Measurements from ENCODE around the gene TBXAS1.

TBXAS1 gene

DNA sequence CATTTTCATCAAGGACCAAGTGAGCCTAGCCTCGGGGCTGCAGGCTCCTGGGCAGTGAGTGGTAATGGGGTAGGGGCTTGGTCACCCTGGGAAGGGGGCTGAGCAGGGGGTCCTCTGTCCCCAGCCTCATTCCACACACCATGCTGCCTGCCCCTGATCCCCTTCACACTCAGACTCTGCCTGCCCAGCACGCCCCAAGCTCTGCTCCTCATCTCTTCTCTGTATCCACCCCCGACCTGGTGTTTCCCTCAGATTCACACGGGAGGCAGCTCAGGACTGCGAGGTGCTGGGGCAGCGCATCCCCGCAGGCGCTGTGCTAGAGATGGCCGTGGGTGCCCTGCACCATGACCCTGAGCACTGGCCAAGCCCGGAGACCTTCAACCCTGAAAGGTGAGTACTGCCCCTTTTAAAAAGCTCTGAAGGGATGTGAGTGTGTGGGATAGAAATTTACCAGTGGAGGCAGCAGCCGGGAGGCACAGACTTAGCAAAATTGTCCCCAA lies 186.5 kb downstream of the TBXAS1 start:
- DNase-seq (ENCODE audit: low spot score), result no peak
- TF ChIP-seq, protein P1, sequence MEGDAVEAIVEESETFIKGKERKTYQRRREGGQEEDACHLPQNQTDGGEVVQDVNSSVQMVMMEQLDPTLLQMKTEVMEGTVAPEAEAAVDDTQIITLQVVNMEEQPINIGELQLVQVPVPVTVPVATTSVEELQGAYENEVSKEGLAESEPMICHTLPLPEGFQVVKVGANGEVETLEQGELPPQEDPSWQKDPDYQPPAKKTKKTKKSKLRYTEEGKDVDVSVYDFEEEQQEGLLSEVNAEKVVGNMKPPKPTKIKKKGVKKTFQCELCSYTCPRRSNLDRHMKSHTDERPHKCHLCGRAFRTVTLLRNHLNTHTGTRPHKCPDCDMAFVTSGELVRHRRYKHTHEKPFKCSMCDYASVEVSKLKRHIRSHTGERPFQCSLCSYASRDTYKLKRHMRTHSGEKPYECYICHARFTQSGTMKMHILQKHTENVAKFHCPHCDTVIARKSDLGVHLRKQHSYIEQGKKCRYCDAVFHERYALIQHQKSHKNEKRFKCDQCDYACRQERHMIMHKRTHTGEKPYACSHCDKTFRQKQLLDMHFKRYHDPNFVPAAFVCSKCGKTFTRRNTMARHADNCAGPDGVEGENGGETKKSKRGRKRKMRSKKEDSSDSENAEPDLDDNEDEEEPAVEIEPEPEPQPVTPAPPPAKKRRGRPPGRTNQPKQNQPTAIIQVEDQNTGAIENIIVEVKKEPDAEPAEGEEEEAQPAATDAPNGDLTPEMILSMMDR (IDR thresholded peaks at IDR 0.05; ENCODE audit: borderline replicate concordance, control extremely low read depth, extremely low read depth, insufficient read depth, missing control alignments), result no peak
- in situ Hi-C loops (cut with MboI; ENCODE audit: low sequenced_read_pairs, unreplicated experiment), result loop anchor here (25.0 kb wide), 1 partner anchor 528 kb away; the partner anchor contains the start of gene KLRG2

DNA sequence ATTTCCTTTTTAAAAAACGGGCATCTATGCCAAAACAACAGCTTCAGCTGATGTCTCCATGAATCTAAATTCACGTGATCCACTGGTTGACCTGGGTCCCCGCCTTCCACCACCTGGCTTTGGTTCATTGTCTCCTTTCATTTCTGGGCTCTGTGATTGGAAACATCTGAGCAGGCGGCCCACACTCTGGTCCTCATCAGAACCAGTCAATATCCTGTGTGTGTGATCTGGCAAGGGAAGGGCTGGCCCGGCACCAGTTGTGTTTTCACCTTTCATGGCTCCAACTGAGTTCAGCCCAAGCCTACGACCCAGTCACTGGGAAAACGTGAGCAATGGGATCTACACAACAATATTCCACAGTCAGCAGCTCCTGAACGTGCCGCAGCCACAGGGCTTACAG lies 187.5 kb downstream of the TBXAS1 start:
- in situ Hi-C loops (cut with MboI; ENCODE audit: low sequenced_read_pairs, unreplicated experiment), result loop anchor here (25.0 kb wide), 1 partner anchor 529 kb away; the partner anchor contains the start of gene KLRG2
- DNase-seq (ENCODE audit: low spot score), result no peak
- TF ChIP-seq, protein P1 (IDR thresholded peaks at IDR 0.05; ENCODE audit: borderline replicate concordance, control extremely low read depth, extremely low read depth, insufficient read depth, missing control alignments), result no peak

DNA sequence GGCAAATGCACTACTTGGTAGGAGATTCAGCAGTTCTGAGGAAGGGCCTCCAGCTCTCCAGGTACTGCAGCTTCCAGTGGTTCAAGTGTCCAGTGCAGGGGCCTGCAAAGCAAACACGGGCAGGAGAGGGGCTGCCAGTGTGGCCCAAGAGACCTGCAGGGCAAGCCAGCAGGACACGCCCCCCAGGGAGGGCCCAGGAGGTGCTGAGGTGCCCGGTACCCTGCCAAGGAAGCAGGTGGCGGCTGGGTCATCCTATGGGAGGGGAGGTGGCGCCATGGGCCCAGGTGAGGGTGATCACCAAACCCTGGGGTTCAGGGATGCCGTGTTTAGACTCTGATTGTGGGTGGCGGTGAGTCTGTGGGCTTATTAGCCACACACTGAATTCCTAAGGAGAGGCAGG lies 188.0 kb downstream of the TBXAS1 start:
- no peak for DNase-seq (ENCODE audit: low spot score)
- in situ Hi-C loops (cut with MboI; ENCODE audit: low sequenced_read_pairs, unreplicated experiment), result loop anchor here (25.0 kb wide), 1 partner anchor 530 kb away; the partner anchor contains the start of gene KLRG2
- TF ChIP-seq, protein P1 (IDR thresholded peaks at IDR 0.05; ENCODE audit: borderline replicate concordance, control extremely low read depth, extremely low read depth, insufficient read depth, missing control alignments), result no peak

DNA sequence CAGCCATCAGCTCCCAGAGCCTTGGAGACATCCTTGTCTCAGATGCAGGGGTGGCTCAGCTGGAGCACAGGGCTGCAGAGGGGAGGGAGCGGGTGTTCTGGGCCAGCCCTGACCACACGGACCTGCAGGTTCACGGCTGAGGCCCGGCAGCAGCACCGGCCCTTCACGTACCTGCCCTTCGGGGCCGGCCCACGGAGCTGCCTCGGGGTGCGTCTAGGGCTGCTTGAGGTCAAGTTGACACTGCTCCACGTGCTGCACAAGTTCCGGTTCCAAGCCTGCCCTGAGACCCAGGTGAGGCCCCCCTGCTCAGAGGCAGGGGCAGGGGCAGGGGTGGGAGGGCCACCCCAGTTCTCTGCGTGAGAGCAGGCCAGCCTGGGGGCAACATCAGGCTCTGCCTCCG lies 188.5 kb downstream of the TBXAS1 start:
- no peak for DNase-seq (ENCODE audit: low spot score)
- TF ChIP-seq, protein P1 (IDR thresholded peaks at IDR 0.05; ENCODE audit: borderline replicate concordance, control extremely low read depth, extremely low read depth, insufficient read depth, missing control alignments), result no peak
- in situ Hi-C loops (cut with MboI; ENCODE audit: low sequenced_read_pairs, unreplicated experiment), result loop anchor here (25.0 kb wide), 1 partner anchor 530 kb away; the partner anchor contains the start of gene KLRG2

DNA sequence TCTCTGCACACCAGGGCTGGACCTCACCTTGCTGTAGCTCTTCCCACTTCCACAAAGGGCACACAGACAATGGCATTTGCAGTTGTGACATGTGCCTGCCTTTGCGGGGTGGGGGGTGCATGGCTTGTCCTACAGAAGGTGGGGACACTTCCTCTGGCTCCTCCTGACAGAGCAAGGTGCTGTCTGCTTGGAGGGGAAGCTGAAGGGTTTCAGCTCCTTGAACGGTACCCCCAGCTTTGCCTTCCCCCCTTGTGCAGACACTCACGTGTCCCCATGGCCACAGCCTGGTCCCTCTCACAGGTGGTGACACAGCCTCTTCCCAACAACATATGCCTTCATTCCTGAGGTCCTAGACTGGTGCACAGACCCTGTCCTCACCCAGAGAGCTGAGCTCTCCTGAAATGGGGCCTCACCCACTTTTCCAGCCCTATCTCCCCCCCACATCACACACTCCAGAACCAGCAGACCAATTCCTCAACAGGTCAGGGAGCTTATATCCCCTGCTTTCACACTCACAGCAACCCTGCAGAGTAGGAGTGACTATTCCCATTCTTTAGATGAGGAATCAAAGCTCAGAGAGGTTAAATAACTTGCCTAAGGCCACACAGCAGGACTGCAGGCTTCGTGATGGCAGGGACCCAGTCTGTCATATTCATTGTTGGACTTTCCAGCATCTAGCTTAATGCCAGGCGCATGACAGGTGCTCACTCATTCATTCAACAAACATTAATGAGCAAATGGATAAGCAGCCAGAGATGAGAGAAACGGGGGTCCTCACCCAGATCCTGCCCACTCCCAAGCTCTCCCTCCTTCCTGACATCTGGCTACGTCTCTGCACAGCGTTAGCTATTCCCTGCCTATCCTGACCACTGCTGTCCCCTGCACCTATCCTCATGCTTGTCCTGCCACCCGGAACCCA lies 189.3 kb downstream of the TBXAS1 start:
- TF ChIP-seq, protein P1 (IDR thresholded peaks at IDR 0.05; ENCODE audit: borderline replicate concordance, control extremely low read depth, extremely low read depth, insufficient read depth, missing control alignments), result no peak
- DNase-seq (ENCODE audit: low spot score), result no peak
- in situ Hi-C loops (cut with MboI; ENCODE audit: low sequenced_read_pairs, unreplicated experiment), result loop anchor here (25.0 kb wide), 1 partner anchor 531 kb away; the partner anchor contains the start of gene KLRG2

DNA sequence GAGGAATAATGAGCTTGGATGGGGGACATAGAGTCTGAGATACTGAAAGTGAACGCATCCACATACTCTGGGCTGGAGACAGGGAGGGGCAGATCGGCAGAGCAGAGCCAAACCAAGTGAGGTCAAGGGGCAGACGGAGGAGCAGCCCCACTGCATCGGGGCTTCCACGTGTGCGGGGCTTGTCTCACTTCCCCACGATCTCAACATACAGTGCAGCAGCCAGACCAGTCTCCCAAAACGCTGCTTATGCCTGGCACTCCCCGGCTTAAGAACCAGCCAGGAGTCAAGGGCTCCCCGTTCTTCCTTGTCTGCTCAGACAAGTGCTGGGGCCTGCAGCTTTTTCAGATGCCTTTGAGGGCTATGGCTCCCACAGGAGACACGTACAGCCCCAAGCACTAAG lies 190.1 kb downstream of the TBXAS1 start:
- TF ChIP-seq, protein P1 (IDR thresholded peaks at IDR 0.05; ENCODE audit: borderline replicate concordance, control extremely low read depth, extremely low read depth, insufficient read depth, missing control alignments), result no peak
- in situ Hi-C loops (cut with MboI; ENCODE audit: low sequenced_read_pairs, unreplicated experiment), result loop anchor here (25.0 kb wide), 1 partner anchor 532 kb away; the partner anchor contains the start of gene KLRG2
- no peak for DNase-seq (ENCODE audit: low spot score)

All from GM13976 (cell line).